Measurements from ENCODE around the gene KIF20A.

The KIF20A gene

GRCh38 chr5:138178516-138179276 is at the start of gene KIF20A, which contains the start of gene BRD8:
Gene KIF20A, plus strand, starts transcription at chr5:138179112. Its CDS starts 569 bp downstream, at chr5:138179681.
Gene BRD8, minus strand, starts transcription at chr5:138178630. Its CDS starts 16 bp downstream, at chr5:138178614.
- Mint-ChIP-seq H3K36me3 (ENCODE audit: low read depth) (peaks cover 43% of the 10 kb centered on the region), H3K4me1 (peaks cover 22% of the 10 kb centered on the region), H3K9me3 (no peaks in the 10 kb centered on the region), H3K4me3 (no peak within 1 kb of the TSS), H3K27ac (no peak within 1 kb of the TSS), H3K27me3 (ENCODE audit: low read depth, poor library complexity) (no peaks in the 10 kb centered on the region)
- TF ChIP-seq CTCF (IDR thresholded peaks at IDR 0.05), result no peak
- DNase-seq, result peak; percentile 95

GRCh38 chr5:138129347-138129746 is 49.6 kb upstream of the KIF20A start:
- no peak overlapping the region for H3K27ac Mint-ChIP-seq
- DNase-seq, result no peak
- no peaks in the 10 kb centered on the region for H3K9me3 Mint-ChIP-seq
- H3K4me1 Mint-ChIP-seq, result peaks cover 18% of the 10 kb centered on the region
- no peak for TF ChIP-seq CTCF (IDR thresholded peaks at IDR 0.05)
- no peaks in the 10 kb centered on the region for H3K27me3 Mint-ChIP-seq (ENCODE audit: low read depth, poor library complexity)
- no peak overlapping the region for H3K4me3 Mint-ChIP-seq
- H3K36me3 Mint-ChIP-seq (ENCODE audit: low read depth), result no peaks in the 10 kb centered on the region

GRCh38 chr5:138132543-138132942 is 46.4 kb upstream of the KIF20A start:
- TF ChIP-seq CTCF (IDR thresholded peaks at IDR 0.05), result no peak
- Mint-ChIP-seq H3K36me3 (ENCODE audit: low read depth) (no peaks in the 10 kb centered on the region), H3K9me3 (no peaks in the 10 kb centered on the region), H3K4me1 (peaks cover 18% of the 10 kb centered on the region), H3K4me3 (no peak overlapping the region), H3K27me3 (ENCODE audit: low read depth, poor library complexity) (no peaks in the 10 kb centered on the region), H3K27ac (no peak overlapping the region)
- no peak for DNase-seq

- peak; percentile 65 for DNase-seq
- Mint-ChIP-seq H3K36me3 (ENCODE audit: low read depth) (no peaks in the 10 kb centered on the region), H3K27ac (no peak within 1 kb of the TSS), H3K4me3 (peak within 1 kb of the TSS; percentile 86), H3K27me3 (ENCODE audit: low read depth, poor library complexity) (peaks cover 3% of the 10 kb centered on the region), H3K9me3 (no peaks in the 10 kb centered on the region), H3K4me1 (peaks cover 15% of the 10 kb centered on the region)
- TF ChIP-seq CTCF (IDR thresholded peaks at IDR 0.05), result no peak
These were observed 39.7 kb upstream of the KIF20A start, which contains the start of gene NME5 for GRCh38 chr5:138138949-138139780. Gene NME5, minus strand, starts transcription at chr5:138139428. Its CDS starts 648 bp downstream, at chr5:138138780.

- H3K27ac Mint-ChIP-seq, result no peak overlapping the region
- H3K4me1 Mint-ChIP-seq, result peaks cover 15% of the 10 kb centered on the region
- DNase-seq, result no peak
These were observed 39.2 kb upstream of the KIF20A start for GRCh38 chr5:138139781-138140090.

More at GRCh38 chr5:138139781-138140090, 39.2 kb upstream of the KIF20A start:
- H3K36me3 Mint-ChIP-seq (ENCODE audit: low read depth), result no peaks in the 10 kb centered on the region
- H3K9me3 Mint-ChIP-seq, result no peaks in the 10 kb centered on the region
- no peak for TF ChIP-seq CTCF (IDR thresholded peaks at IDR 0.05)
- H3K4me3 Mint-ChIP-seq, result peak overlapping the region; percentile 86
- peaks cover 3% of the 10 kb centered on the region for H3K27me3 Mint-ChIP-seq (ENCODE audit: low read depth, poor library complexity)
